ENCODE data around the gene HEATR1. TPM values are rescaled to one million over a fixed set of nuclear protein-coding genes. Genes with fewer than 3 reads are reported as not detected.
"Not testable (repeated sequence)": the region's sequence is repeated elsewhere in the genome, so short reads cannot be mapped to it uniquely, and the experiment has no call there.

HEATR1 gene
- total RNA-seq, 1 experiment from 2014 or later: 23.3 TPM

DNA sequence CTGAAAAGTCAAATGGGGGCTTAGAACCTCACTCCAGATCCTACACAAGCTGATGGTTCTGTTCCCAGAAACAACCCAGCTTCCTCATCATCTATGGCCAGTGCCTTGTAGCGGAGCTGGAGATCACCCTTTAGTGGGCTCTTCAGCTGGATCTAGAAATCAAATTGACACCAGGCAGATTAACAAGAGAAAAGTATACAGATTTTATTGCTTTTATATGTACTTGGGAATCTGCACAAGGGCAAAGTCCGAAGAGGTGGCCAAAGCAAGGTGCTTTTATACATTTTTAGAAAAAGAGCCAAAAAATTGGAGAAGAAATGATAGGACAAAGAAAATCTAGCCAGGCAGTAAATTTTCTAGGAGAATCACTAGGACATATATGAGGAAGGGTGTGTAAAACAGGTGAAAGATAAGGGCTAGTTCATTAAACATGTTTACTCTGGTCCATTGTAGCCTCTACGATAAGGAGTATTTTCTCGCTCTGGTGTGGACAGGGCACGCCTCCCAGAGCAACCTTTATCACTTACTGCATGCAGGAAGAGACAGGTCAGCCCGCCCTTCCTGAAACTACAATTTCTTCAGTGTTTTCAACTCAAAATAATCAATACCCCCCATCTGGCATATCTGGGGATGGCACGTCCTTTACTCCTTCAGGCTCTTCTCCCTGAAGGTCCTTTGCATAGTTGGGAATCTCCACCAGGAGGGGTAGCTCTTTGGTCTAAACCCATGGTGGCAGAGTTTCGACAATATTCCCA, 94.5 kb downstream of the HEATR1 start:
- DNase-seq (ENCODE audit: low read depth): no peak

DNA sequence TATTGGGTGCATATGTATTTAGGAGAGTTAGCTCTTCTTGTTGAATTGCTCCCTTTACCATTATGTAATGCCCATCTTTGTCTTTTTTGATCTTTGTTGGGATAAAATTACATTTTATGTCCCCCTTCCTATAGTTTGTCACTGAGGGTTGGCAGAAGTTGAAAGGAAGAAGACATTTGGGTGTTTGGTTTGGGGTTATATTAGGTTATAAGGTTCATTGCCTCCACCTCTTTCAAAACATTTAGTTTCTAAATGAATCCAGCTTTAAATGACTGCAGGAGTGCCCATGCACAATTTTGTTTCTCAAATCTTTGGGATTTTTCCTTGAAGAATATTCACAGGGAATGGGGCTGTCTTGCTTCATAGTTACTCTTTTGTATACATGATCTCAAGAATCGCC, 95.1 kb downstream of the HEATR1 start:
- no peak for DNase-seq (ENCODE audit: low read depth)

DNA sequence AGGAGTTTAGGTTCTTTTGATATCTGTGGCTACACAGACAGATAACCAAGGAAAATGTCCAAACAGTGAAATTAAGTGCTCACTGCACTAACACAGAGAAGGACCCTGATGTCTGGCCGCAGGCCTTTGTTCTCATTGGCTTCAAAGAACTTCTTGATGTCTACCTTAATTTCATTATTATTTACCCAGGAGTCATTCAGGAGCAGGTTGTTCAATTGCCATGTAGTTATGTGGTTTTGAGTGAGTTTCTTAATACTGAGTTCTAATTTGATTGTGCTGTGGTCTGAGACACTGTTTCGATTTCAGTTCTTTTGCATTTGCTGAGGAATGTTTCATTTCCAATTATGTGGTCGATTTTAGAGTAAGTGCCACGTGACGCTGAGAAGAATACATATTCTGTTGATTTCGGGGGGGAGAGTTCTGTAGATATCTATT, 95.7 kb downstream of the HEATR1 start:
- DNase-seq (ENCODE audit: low read depth): no peak

DNA sequence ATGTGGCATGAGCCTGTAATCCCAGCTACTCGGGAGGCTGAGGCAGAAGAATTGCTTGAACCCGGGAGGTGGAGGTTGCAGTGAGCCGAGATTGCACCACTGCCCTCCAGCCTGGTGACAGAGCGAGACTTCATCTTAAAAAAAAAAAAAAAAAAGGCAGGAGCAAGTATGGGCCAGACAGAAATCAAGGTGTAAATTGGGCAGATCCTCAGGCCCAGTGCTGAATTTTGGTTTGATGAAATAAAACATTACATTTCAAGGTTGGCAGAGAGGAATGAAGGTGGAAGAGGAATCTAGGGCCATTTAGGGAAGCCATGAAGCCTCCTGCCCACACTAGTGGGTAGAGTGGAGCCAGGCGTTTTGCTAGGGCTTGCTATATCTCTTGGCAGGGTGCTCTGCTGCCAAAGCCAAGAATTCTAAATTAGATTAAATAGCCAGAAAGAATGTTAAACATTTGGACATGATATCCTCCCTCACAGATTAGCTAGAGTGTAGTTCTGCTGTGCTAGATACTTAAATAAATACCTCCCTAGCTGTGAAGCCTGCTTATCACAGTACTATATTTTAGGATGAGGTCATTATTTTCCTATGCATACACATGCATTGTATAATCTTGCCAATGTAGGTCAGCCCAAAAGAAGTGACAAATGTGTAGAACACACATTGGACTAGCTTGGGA, 97.2 kb downstream of the HEATR1 start:
- DNase-seq (ENCODE audit: low read depth): no peak

DNA sequence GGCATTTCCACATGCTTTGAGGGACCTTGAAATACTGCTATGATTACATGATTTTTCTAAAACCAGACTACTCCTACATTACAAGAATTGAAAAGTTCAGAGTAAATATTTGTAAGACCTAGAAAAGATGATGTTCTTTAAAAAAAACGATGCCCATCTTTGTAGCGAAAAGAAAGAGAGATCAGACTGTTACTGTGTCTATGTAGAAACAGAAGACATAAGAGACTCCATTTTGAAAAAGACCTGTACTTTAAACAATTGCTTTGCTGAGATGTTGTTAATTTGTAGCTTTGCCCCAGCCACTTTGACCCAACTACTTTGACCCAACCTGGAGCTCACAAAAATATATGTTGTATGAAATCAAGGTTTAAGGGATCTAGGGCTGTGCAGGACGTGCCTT, 100.0 kb downstream of the HEATR1 start:
- not testable (repeated sequence) for DNase-seq (ENCODE audit: low read depth)

DNA sequence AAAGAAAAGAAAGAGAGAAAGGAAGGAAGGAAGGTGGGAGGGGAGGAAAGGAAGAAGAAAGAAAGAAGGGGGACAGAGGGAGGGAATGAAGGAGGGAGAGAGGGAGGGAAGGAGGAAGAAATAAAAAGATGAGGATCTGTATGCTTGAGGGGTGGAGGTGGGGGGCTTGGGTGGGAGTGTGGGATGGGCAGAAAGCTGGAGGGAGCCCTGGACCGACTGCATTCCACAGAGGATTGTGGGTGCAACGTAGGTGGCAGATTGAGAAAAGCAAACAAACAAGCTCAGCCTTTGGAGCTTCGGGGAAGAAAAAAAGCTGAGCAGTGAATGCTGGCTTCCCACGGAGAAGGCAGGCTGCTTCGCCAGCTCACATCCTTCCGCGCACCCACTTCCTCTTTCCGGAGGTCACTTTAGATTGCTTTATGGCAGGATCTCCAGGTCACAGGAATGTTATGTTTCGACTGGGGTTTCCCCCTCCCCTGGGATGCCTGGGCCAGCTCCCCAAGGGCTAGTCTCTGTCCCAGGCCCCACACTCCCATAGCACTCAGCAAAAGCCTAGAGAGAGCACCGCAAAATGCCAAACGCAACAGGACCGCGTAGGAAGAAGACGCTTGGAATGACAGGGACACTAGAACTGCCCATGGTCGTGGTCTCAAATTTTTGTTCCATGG, 101.2 kb downstream of the HEATR1 start:
- DNase-seq (ENCODE audit: low read depth): peak; percentile 68

DNA sequence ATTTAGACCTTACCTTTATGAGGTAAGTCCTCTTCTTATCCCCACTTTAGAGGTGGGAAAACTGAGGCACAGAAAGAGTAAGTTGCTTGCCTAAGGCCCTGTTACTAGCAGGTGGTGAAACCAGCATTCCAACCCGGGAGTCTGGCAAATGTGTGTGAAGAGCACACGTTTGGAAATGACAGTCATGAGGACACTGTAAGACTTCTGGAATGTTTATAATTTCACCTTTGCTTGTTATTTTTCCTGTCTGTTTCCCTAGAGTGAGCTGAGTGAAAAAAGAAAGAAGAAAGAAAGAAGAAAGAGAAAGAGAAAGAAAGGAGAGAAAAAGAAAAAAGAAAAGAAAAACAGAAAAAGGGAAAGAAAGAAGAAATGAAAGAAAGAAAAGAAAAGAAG, 101.7 kb downstream of the HEATR1 start:
- peak; percentile 10 for DNase-seq (ENCODE audit: low read depth)

DNA sequence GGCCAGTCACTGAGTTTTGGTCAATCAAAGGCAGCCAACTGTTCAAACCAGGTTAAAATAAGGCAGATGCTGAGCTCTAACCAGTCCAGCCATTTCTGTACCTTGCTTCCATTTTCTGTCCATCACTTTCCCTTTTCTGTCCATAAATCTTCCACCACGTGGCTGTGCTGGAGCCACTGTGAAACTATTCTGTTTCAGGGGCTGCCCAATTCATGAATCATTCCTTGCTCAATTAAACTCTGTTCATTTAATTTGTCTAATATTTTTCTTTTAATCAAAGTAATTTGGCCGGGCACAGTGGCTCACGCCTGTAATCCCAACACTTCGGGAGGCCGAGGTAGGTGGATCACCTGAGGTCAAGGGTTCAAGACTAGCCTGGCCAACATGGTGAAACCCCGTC, 103.2 kb downstream of the HEATR1 start:
- no peak for DNase-seq (ENCODE audit: low read depth)

Other genes starting within 250 kb of the HEATR1 start
- 0.49 and 1.7 TPM in 2 replicates for gene EDARADD, start 210.2 kb downstream of the HEATR1 start, total RNA-seq (2014; rRNA removed; shearing (Covaris generic))
- 47.6 and 48.0 TPM in 2 replicates for gene LGALS8, start 80.5 kb downstream of the HEATR1 start, total RNA-seq (2014; rRNA removed; shearing (Covaris generic))
- under 0.01 and 0.48 TPM in 2 replicates for gene ACTN2, start 82.0 kb upstream of the HEATR1 start, total RNA-seq (2014; rRNA removed; shearing (Covaris generic))
- 12.5 TPM in 2 replicates for gene MTR, start 190.8 kb upstream of the HEATR1 start, total RNA-seq (2014; rRNA removed; shearing (Covaris generic))